ENCODE data around the gene PHF24.
"Not testable (repeated sequence)": the region's sequence is repeated elsewhere in the genome, so short reads cannot be mapped to it uniquely, and the experiment has no call there.

The PHF24 gene

DNA sequence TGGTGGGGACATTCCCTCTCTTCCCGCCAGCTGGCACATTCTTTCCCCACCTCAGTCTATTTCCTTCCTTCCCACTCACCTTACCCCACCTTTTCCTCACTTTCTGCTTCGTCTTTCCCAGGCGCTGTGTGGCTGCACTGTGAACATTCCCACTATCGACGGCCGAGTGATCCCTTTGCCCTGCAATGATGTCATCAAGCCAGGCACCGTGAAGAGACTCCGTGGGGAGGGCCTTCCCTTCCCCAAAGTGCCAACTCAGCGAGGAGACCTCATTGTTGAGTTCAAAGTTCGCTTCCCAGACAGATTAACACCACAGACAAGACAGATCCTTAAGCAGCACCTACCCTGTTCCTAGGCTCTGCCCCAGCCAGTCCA, 38.8 kb downstream of the PHF24 start:
- no peak for DNase-seq (ENCODE audit: low read depth in 2 of 2)

GRCh38 chr9:34997379-34997781, 39.3 kb downstream of the PHF24 start:
- DNase-seq (ENCODE audit: low read depth in 2 of 2), result no peak

DNA sequence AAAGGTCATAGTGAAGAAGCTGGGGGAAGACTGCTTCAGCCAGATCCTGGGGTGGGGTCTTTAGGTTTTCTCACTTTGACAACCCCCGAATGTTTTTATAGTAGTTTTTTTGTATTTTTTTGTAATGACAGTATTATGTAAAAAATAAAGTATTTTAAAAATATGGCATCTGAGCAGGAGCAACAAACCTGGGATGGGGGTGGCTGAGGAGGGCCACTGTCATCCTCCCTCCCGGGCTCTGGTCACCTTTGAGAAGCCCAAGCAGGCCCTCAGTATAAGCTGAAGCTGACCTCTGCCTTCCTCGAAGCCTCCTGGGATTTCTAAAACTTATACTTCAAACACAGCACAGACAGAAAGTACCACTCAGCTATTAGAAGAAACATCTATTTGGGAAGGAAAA, 40.2 kb downstream of the PHF24 start:
- DNase-seq (ENCODE audit: low read depth in 2 of 2), result no peak

GRCh38 chr9:34999576-34999975, 41.5 kb downstream of the PHF24 start:
- no peak for DNase-seq (ENCODE audit: low read depth in 2 of 2)

GRCh38 chr9:35000535-35001284, 42.6 kb downstream of the PHF24 start:
- no peak for DNase-seq (ENCODE audit: low read depth in 2 of 2)

DNA sequence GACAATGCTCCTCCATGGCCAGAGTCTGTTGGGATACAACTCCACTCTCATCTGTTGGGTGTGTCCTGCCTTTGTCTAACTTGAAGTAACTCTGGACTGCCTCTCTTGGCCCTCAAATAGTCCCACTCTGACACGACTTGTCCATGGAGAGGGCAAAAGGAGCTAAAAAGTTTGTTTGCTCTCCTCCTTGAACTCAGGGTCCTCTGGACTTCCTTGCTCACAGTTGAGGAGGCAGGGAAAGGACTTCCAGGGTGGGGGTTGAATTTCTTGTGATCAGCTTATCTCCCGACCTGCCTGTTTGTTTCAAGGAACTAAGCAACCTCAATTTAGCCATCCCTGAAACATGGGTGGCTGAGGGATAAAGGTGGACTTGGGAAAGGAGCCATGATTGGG, 43.2 kb downstream of the PHF24 start:
- DNase-seq (ENCODE audit: low read depth in 2 of 2), result no peak

DNA sequence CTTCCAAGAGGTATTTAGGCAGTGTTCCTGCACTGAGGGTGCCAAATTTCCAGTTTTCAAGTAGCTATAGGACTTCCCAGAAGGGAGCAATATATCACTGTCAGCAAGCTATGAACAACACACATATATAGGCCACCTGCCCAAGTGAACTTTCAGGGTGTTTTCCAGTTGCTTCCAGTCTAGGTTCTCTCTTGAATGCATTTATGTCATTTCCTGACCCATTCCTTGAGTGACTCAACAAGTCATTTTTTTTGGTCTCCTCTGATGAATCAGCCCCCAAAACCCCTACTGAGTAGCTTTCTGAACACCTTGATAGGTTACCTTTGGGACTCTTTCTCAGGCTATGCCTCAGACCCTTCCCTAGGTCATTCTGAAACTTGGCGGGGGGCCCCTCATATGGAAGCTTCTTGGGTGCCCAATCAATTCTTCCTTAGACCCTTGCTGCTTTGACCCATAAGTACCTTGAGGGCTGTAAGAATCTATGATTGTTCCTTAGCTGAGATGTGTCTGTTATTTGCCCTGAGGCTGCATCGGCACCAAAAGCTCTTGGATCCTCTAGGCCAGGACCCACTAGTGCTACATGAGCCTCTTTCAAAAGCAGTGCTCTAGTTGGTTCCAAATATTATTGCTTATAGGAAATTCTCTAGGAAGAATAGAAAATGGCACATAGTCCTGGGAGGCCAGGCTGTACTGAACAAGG, 43.9 kb downstream of the PHF24 start:
- DNase-seq (ENCODE audit: low read depth in 2 of 2), result no peak

DNA sequence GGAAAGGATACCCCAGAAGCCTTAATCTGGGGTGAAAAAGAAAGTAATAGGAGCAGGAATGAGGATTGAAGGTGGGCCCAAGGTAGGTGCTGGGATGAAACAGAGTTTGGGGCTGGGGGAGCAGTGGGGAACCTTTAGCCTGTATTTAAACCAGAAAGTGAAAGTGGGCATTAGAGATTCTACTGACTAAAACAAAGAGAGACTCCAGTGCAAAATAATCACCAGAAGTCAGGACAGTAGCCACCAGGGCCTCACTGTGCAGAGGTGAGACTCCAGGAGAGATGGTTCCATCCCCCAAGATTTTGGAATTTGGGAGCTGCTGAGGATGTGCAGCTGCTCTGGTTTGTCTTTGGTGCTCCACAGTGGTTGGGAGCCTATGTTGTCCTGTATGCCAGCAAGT, 44.5 kb downstream of the PHF24 start:
- DNase-seq (ENCODE audit: low read depth in 2 of 2), result no peak

GRCh38 chr9:35004299-35004698, 46.2 kb downstream of the PHF24 start:
- not testable (repeated sequence) for DNase-seq (ENCODE audit: low read depth in 2 of 2)

GRCh38 chr9:35010351-35010958, 52.4 kb downstream of the PHF24 start:
- DNase-seq (ENCODE audit: low read depth in 2 of 2), result no peak

DNA sequence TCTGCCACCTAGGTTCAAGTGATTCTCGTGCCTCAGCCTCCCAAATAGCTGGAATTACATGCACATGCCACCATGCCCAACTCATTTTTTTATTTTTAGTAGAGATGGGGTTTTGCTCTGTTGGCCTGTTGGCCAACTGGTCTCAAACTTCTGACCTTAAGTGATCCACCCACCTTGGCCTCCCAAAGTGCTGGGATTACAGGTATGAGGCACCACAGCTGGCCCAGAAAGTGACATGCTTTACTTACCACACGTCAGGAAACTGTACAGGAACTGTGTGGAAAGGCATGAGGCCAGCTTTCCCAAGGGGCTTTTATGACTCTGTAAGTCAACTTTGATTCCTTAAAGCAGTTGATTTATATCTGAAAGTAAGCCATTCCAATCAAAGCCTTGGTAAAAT, 56.4 kb downstream of the PHF24 start:
- DNase-seq (ENCODE audit: low read depth in 2 of 2), result no peak

GRCh38 chr9:35023443-35023842, 65.4 kb downstream of the PHF24 start:
- DNase-seq (ENCODE audit: low read depth in 2 of 2), result not testable (repeated sequence)

GRCh38 chr9:35026671-35027070, 68.6 kb downstream of the PHF24 start:
- no peak for DNase-seq (ENCODE audit: low read depth in 2 of 2)

DNA sequence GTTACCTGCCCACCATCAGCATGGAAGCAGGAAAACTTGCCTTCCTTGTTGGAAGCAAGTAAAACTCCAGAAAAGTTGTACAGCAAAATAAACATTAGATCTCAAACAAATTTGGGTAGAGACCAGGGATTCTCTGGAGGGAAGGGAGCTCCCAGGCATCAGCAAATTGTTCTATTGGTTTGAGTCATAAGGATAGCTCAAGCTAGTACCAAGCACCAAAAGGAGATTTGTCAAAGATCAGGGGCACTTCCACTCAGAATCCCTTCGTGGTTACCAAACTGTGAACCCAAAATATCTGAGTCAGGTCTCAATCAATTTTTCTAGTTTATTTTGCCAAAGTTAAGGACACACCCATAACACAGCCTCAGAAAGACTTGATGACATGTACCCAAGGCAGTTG, 69.3 kb downstream of the PHF24 start:
- no peak for DNase-seq (ENCODE audit: low read depth in 2 of 2)

DNA sequence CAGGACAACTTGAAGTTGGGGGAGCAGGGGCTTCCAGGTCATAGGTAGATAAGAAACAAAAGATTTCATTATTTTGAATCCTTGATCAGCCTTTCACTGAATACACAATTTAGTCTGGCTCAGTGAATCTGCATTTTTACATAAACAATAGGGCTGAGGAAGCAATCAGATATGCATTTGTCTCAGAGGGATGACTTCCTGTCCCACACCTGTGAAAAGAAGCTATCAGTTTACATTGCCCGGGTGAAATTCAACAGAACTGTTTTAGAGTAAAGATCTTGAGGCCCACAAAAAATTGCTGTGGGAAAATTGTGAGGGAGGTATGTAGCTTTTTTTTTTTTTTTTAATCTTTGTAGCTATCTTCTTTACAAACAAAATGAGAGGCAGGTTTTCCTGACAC, 69.8 kb downstream of the PHF24 start:
- no peak for DNase-seq (ENCODE audit: low read depth in 2 of 2)

DNA sequence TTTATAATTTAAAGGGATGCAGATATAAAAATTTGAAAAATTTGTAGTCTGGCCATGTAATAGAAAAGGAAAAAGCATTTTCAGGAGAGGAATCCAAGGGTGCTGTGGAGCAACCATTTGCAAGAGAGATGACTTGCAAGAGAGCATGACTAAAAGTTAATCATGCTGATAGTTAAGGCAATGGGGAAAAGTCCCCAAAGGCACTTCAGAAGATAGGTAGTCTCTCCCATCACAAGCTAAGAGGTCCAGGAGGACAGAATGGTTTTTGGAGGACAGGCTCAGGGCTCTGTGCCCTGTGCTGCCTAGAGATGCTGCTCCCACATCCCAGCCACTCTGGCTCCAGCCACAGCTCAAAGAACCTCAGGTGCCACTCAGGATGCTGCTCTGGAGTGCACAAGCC, 70.3 kb downstream of the PHF24 start:
- no peak for DNase-seq (ENCODE audit: low read depth in 2 of 2)

GRCh38 chr9:35029241-35029640, 71.2 kb downstream of the PHF24 start:
- no peak for DNase-seq (ENCODE audit: low read depth in 2 of 2)

DNA sequence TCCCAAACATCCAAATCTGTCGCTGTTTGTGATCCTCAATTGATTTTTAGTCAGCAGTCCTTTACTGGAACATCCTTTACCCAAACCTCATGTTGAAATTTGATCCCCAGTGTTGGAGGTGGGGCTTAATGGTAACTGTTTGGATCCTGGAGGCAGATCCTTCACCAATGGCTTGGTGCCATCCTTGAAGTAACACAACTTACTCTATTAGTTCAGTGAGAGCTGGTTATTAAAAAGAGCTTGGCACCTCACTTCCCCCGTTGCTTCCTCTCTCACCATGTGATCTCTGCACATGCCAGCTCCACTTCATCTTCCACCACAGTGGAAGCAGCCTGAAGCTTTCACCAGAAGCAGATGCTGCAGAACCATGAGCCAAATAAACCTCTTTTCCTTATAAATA, 71.8 kb downstream of the PHF24 start:
- DNase-seq (ENCODE audit: low read depth in 2 of 2), result no peak
